GM18507 (cell line): ENCODE results near the gene FBXO36.
"Not testable (repeated sequence)": the region's sequence is repeated elsewhere in the genome, so short reads cannot be mapped to it uniquely, and the experiment has no call there.

ENCODE experiments used
- DNase-seq: peaks from one replicate; pipeline ENCODE4 v3.0.0; 2011; ENCODE audit warnings: low read depth; ENCODE audit not compliant: insufficient read length; ENCODE audit errors: extremely low spot score
- FAIRE-seq: peaks from 2 replicates; lab custom pipeline; 2011; peaks lifted over from hg19 to GRCh38; lab: Jason Lieb, UNC

Gene FBXO36

DNA sequence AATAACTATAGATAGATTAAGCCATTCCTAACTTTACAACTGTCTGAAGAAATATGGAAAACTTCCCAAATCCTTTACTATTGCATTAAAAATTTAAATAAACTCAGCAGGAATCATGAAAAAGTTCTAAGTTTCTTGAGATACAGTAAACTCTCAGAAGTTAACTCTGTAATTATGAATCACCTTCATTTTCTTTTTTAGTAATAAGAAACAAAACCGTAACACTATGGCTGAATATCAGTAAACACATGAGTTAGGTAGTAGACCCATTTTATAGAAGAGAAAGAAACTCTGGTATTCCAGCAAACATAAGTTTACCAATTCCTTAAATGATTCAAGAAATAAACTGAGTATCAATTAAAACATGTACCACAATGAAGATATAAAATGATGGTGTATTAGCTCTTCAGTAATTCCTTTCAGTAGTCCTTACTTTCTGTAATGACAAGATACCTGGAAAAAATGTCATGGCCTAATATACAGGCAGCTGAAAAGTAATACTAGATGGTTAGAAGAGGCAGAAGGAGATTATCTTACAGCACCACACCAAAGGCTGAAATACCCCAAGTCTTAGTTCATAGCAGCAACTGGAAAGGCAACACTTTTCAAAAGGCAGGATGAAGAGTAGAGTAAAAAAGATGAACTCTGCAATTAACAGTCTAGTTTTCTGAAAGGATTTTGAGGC, 12.0 kb upstream of the FBXO36 start:
- no peak for FAIRE-seq
- no peak for DNase-seq

- DNase-seq (no peak), FAIRE-seq (peak; percentile 84)
Observed at GRCh38 chr2:229910832-229911412, 11.4 kb upstream of the FBXO36 start.

GRCh38 chr2:229914171-229914570, 8.1 kb upstream of the FBXO36 start:
- DNase-seq (no peak), FAIRE-seq (no peak)

DNA sequence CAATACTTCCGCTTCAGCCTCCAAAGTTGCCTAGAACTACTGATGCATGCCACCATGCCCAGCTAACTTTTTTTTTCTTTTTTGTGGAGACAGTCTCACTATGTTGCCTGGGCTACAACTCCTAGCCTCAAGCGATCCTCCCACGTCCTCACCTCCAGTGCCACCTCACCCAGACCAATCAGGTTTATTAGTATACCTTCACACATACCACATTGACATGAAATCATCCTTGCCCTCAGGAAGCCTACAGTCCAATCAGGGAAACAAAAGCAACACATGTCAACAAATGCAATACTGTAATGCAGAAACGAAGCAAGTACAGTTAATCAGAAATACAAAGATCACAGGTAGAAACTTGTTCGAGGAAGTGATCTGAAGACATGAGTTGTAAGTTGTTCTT, 4.5 kb upstream of the FBXO36 start:
- DNase-seq = no peak
- peak; percentile 67 for FAIRE-seq

DNA sequence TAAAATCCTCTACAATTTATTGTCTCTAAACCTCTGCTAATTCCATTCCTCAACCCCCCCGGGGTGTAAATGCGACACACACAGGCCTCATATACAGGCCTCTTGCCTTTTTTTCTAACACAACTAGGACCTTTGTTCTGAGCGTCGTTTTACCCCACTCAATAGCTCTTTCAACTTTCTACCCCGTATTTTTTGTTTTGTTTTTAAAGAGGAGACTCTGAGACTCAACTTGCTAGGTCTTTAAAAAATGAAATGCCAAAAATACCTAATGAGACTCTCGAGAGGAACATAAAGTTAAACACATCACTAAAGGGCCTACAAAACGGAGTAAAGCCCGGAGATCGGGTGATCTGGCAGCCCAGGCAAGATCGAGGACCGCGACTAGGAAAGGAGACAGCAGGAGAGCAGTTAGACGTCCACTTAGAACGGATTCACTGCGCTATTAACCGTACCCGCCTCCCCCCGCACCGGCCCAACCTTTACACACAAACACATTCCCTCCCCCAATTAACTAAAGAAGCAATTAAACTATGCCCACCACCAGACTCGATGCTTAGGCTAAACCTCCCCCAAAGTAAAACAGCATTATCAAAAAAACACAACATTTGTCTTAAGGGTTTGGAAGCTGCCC, 2.2 kb upstream of the FBXO36 start:
- FAIRE-seq (peak; percentile 68), DNase-seq (no peak)

GRCh38 chr2:229921101-229921891, 1.0 kb upstream of the FBXO36 start:
- DNase-seq = peak; percentile 26
- FAIRE-seq = peak; percentile 75

GRCh38 chr2:229921892-229922448, 333 bp upstream of the FBXO36 start, which contains the start of gene TRIP12:
Gene TRIP12, minus strand, starts transcription at chr2:229922009. Its CDS starts 41,930 bp downstream, at chr2:229880079.
- DNase-seq (peak; percentile 85), FAIRE-seq (peak; percentile 93)

DNA sequence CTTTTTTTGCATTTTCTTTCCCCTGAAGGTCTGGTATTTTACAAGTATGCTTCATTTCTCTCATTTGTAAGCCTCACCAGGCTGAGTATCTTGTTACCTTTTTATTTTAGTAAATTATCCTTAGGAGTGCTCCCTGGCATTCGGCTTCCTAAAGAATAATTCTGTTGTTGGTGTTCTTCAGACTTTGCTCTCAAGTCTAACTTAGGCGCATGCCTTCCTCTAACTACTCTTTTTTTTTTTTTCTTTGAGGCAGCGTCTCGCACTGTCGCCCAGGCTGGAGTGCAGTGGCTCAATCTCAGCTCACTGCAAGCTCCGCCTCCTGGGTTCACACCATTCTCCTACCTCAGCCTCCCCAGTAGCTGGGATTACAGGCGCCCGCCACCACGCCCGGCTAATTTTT, 2.2 kb downstream of the FBXO36 start:
- not testable (repeated sequence) for DNase-seq

DNA sequence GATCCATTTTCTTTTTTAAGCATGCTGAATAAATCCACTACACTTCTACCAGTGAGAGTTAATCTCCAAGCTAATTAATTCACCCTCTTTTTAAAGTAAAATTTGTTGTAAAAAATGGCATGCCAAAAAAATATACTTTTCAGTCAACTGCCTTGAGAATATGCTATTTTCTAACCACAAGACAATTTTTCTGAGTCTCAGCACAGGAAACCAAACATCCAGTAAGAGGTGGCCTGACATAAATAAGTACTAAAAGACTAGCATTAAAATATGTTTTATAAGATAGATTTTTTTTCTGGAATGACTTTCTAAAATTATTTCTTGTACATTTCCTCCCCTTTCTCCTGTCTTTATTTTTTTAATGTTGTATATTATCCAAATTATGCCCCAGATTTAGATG, 2.9 kb downstream of the FBXO36 start:
- DNase-seq (no peak), FAIRE-seq (no peak)

More for the DNA sequence above, 2.2 kb downstream of the FBXO36 start:
- FAIRE-seq = not testable (repeated sequence)

- DNase-seq (no peak), FAIRE-seq (no peak)
Observed at GRCh38 chr2:229927817-229928321, 5.6 kb downstream of the FBXO36 start.

- FAIRE-seq (no peak), DNase-seq (no peak)
Observed at GRCh38 chr2:229930656-229931055, 8.4 kb downstream of the FBXO36 start.

- DNase-seq = no peak
- no peak for FAIRE-seq
Observed at GRCh38 chr2:229931241-229931640, 8.9 kb downstream of the FBXO36 start.

- no peak for FAIRE-seq
- no peak for DNase-seq
Observed at GRCh38 chr2:229937537-229937936, 15.2 kb downstream of the FBXO36 start.

- FAIRE-seq (no peak), DNase-seq (no peak)
Observed at GRCh38 chr2:229942671-229943070, 20.4 kb downstream of the FBXO36 start.

GRCh38 chr2:229943171-229943570, 20.9 kb downstream of the FBXO36 start:
- FAIRE-seq (no peak), DNase-seq (no peak)

GRCh38 chr2:229943770-229944449, 21.6 kb downstream of the FBXO36 start:
- DNase-seq (no peak), FAIRE-seq (no peak)

DNA sequence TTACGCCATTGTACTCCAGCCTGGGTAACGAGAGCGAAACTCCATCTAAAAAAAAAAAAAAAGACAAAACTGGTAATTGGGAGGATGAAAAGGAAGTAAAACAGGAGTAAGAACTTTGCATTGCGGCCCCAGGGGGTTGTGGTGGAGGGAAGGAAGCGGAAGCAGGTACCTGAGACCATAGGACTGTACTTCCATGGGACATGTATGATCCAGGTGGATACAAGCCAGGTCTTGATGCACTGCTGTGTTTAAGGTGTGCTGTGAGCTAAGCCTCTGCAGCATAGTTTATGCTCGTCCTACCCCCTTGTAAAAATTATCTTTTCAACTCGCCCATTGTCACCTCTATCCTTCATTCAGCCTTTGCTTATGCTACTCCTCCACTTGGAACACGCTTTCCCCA, 23.7 kb downstream of the FBXO36 start:
- FAIRE-seq (no peak), DNase-seq (no peak)

DNA sequence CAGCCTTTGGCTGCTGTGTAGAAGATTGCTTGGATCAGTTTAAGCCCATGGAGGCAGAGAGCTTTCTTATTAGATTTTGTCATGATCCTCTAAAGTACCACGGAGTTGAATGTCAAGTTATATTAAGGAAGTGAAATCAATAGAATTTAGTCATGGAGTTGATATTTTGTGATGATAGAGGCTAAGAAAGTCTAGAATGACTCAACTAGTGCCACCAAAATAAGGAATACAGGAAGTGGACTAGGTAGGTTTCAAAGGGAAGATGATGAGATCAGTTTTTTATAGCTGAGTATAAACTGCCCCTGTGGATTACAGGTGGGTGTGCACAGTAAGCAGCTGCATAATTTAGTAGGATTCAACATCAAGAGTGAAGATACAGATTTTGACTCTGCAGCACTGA, 25.2 kb downstream of the FBXO36 start:
- FAIRE-seq (peak; percentile 18), DNase-seq (no peak)

- FAIRE-seq = no peak
- DNase-seq = no peak
Observed at GRCh38 chr2:229952256-229952835, 30.0 kb downstream of the FBXO36 start.
